ENCODE data around the gene CCDC137.

- no peak for TF ChIP-seq CTCF (conservative IDR thresholded peaks at IDR 0.05 in 1 of 2, IDR thresholded peaks at IDR 0.05 in 1 of 2; ENCODE audit: extremely low read depth in 1 of 2, insufficient read depth in 1 of 2, low read depth in 1 of 2, low read length in 2 of 2)
- TF ChIP-seq EZH2 (IDR thresholded peaks at IDR 0.05; ENCODE audit: borderline replicate concordance, low read length), result no peak
Observed at GRCh38 chr17:81683584-81684441, 17.3 kb downstream of the CCDC137 start, which contains the start of the genes ARL16 and HGS.

Measured in mammary epithelial cell (primary cell).